ENCODE results near the gene ERG. TPM values are rescaled to one million over a fixed set of nuclear protein-coding genes. Genes with fewer than 3 reads are reported as not detected.

Gene ERG
- total RNA-seq, 1 experiment from 2014 or later: 4.4 TPM

- no peak for DNase-seq
- H3K27me3 ChIP-seq: no peaks in the 10 kb centered on the region
- H3K36me3 ChIP-seq: no peaks in the 10 kb centered on the region
- H3K9me3 ChIP-seq: no peaks in the 10 kb centered on the region
- no peak overlapping the region for H3K4me3 ChIP-seq
Observed at GRCh38 chr21:38488640-38489270, 9.5 kb downstream of the ERG start.

- Histone ChIP-seq H3K4me3 (no peak overlapping the region), H3K9me3 (no peaks in the 10 kb centered on the region), H3K36me3 (no peaks in the 10 kb centered on the region), H3K27me3 (no peaks in the 10 kb centered on the region)
- no peak for DNase-seq
Observed at GRCh38 chr21:38487901-38488639, 10.2 kb downstream of the ERG start.

GRCh38 chr21:38486706-38487105, 11.6 kb downstream of the ERG start:
- H3K9me3 ChIP-seq: no peaks in the 10 kb centered on the region
- no peaks in the 10 kb centered on the region for H3K36me3 ChIP-seq
- no peak overlapping the region for H3K4me3 ChIP-seq
- no peaks in the 10 kb centered on the region for H3K27me3 ChIP-seq
- DNase-seq: no peak

GRCh38 chr21:38486221-38486620, 12.1 kb downstream of the ERG start:
- DNase-seq: peak; percentile 16

GRCh38 chr21:38479641-38480525, 18.4 kb downstream of the ERG start:
- H3K9me3 ChIP-seq: no peaks in the 10 kb centered on the region
- H3K36me3 ChIP-seq: no peaks in the 10 kb centered on the region
- H3K27me3 ChIP-seq: no peaks in the 10 kb centered on the region
- DNase-seq: no peak
- no peak overlapping the region for H3K4me3 ChIP-seq

More at GRCh38 chr21:38486221-38486620, 12.1 kb downstream of the ERG start:
- H3K27me3 ChIP-seq: no peaks in the 10 kb centered on the region
- no peak overlapping the region for H3K4me3 ChIP-seq
- H3K36me3 ChIP-seq: no peaks in the 10 kb centered on the region
- no peaks in the 10 kb centered on the region for H3K9me3 ChIP-seq

GRCh38 chr21:38478782-38479181, 19.5 kb downstream of the ERG start:
- Histone ChIP-seq H3K9me3 (no peaks in the 10 kb centered on the region), H3K4me3 (no peak overlapping the region), H3K27me3 (no peaks in the 10 kb centered on the region), H3K36me3 (no peaks in the 10 kb centered on the region)
- DNase-seq: no peak

GRCh38 chr21:38477226-38477625, 21.1 kb downstream of the ERG start:
- DNase-seq: no peak
- Histone ChIP-seq H3K27me3 (no peaks in the 10 kb centered on the region), H3K4me3 (no peak overlapping the region), H3K36me3 (no peaks in the 10 kb centered on the region), H3K9me3 (no peaks in the 10 kb centered on the region)

- no peak for DNase-seq
- no peaks in the 10 kb centered on the region for H3K36me3 ChIP-seq
- no peaks in the 10 kb centered on the region for H3K9me3 ChIP-seq
- H3K27me3 ChIP-seq: no peaks in the 10 kb centered on the region
- H3K4me3 ChIP-seq: no peak overlapping the region
Observed at GRCh38 chr21:38476385-38476784, 21.9 kb downstream of the ERG start.

- DNase-seq: no peak
- H3K36me3 ChIP-seq: no peaks in the 10 kb centered on the region
- no peaks in the 10 kb centered on the region for H3K27me3 ChIP-seq
- H3K4me3 ChIP-seq: no peak overlapping the region
- no peaks in the 10 kb centered on the region for H3K9me3 ChIP-seq
Observed at GRCh38 chr21:38475519-38475918, 22.8 kb downstream of the ERG start.

GRCh38 chr21:38474796-38475195, 23.5 kb downstream of the ERG start:
- DNase-seq: no peak
- no peaks in the 10 kb centered on the region for H3K36me3 ChIP-seq
- no peak overlapping the region for H3K4me3 ChIP-seq
- no peaks in the 10 kb centered on the region for H3K27me3 ChIP-seq
- no peaks in the 10 kb centered on the region for H3K9me3 ChIP-seq

GRCh38 chr21:38474124-38474523, 24.2 kb downstream of the ERG start:
- no peak for DNase-seq
- no peaks in the 10 kb centered on the region for H3K9me3 ChIP-seq
- no peak overlapping the region for H3K4me3 ChIP-seq
- no peaks in the 10 kb centered on the region for H3K27me3 ChIP-seq
- no peaks in the 10 kb centered on the region for H3K36me3 ChIP-seq

- H3K9me3 ChIP-seq: no peaks in the 10 kb centered on the region
- H3K27me3 ChIP-seq: no peaks in the 10 kb centered on the region
- H3K36me3 ChIP-seq: no peaks in the 10 kb centered on the region
- H3K4me3 ChIP-seq: no peak overlapping the region
- DNase-seq: no peak
Observed at GRCh38 chr21:38472412-38473108, 25.7 kb downstream of the ERG start.

- no peak overlapping the region for H3K4me3 ChIP-seq
- no peak for DNase-seq
- H3K36me3 ChIP-seq: no peaks in the 10 kb centered on the region; the same call in 1 of the 2 replicates
- H3K9me3 ChIP-seq: no peaks in the 10 kb centered on the region
- no peaks in the 10 kb centered on the region for H3K27me3 ChIP-seq
Observed at GRCh38 chr21:38471766-38472165, 26.5 kb downstream of the ERG start.

- H3K9me3 ChIP-seq: no peaks in the 10 kb centered on the region
- DNase-seq: peak; percentile 90
- H3K36me3 ChIP-seq: no peaks in the 10 kb centered on the region; the same call in 1 of the 2 replicates
- H3K4me3 ChIP-seq: no peak overlapping the region
- H3K27me3 ChIP-seq: no peaks in the 10 kb centered on the region
Observed at GRCh38 chr21:38470755-38471154, 27.5 kb downstream of the ERG start.

- Histone ChIP-seq H3K4me3 (no peak overlapping the region), H3K36me3 (no peaks in the 10 kb centered on the region; the same call in 1 of the 2 replicates), H3K27me3 (no peaks in the 10 kb centered on the region), H3K9me3 (no peaks in the 10 kb centered on the region)
- no peak for DNase-seq
Observed at GRCh38 chr21:38469642-38470041, 28.6 kb downstream of the ERG start.

GRCh38 chr21:38468989-38469388, 29.3 kb downstream of the ERG start:
- H3K9me3 ChIP-seq: no peaks in the 10 kb centered on the region
- H3K27me3 ChIP-seq: no peaks in the 10 kb centered on the region
- no peak for DNase-seq
- no peaks in the 10 kb centered on the region; the same call in 1 of the 2 replicates for H3K36me3 ChIP-seq
- H3K4me3 ChIP-seq: no peak overlapping the region

- H3K36me3 ChIP-seq: no peaks in the 10 kb centered on the region; the same call in 1 of the 2 replicates
- no peak for DNase-seq
Observed at GRCh38 chr21:38467911-38468310, 30.4 kb downstream of the ERG start.

More at GRCh38 chr21:38467911-38468310, 30.4 kb downstream of the ERG start:
- Histone ChIP-seq H3K27me3 (no peaks in the 10 kb centered on the region), H3K9me3 (no peaks in the 10 kb centered on the region), H3K4me3 (no peak overlapping the region)
